GM12875 (cell line): ENCODE data around the gene NUP160.
"Not testable (repeated sequence)": the region's sequence is repeated elsewhere in the genome, so short reads cannot be mapped to it uniquely, and the experiment has no call there.

Experiments
- H3K4me3 ChIP-seq: one replicate; pipeline ENCODE4 v1.5.1; 2011; ENCODE audit warnings: low read depth, low read length, control low read depth
- CTCF ChIP-seq: IDR thresholded peaks from 2 replicates; pipeline ENCODE4 v1.5.1; 2011; ENCODE audit warnings: low read depth, mild to moderate bottlenecking, control low read depth, inconsistent platforms, low read length, moderate library complexity, borderline replicate concordance; ENCODE audit not compliant: insufficient read depth

The NUP160 gene

GRCh38 chr11:47783087-47783610, 65.0 kb downstream of the NUP160 start:
- H3K4me3 ChIP-seq: no peak overlapping the region
- TF ChIP-seq CTCF: no peak

GRCh38 chr11:47778878-47779483, 69.2 kb downstream of the NUP160 start:
- H3K4me3 ChIP-seq: no peak overlapping the region
- TF ChIP-seq CTCF: no peak

- TF ChIP-seq CTCF: no peak
- no peak overlapping the region for H3K4me3 ChIP-seq
These were observed 72.8 kb downstream of the NUP160 start for GRCh38 chr11:47775240-47775869.

GRCh38 chr11:47773882-47774281, 74.3 kb downstream of the NUP160 start:
- no peak overlapping the region for H3K4me3 ChIP-seq
- TF ChIP-seq CTCF: no peak

GRCh38 chr11:47769556-47769955, 78.6 kb downstream of the NUP160 start:
- H3K4me3 ChIP-seq: not testable (repeated sequence)

- no peak for TF ChIP-seq CTCF
- peak overlapping the region; percentile 76 for H3K4me3 ChIP-seq
These were observed 80.0 kb downstream of the NUP160 start for GRCh38 chr11:47768101-47768612.

GRCh38 chr11:47766509-47767227, 81.5 kb downstream of the NUP160 start:
- peak overlapping the region; percentile 93 for H3K4me3 ChIP-seq
- TF ChIP-seq CTCF: no peak
